Kidney glomerular epithelial cell (primary cell): ENCODE results near the gene LHX3.

Experiments
- DNase-seq: peaks from one replicate; lab custom pipeline; 2025; lab: John Stamatoyannopoulos, UW

The LHX3 gene

GRCh38 chr9:136177224-136177623 lies 27.7 kb downstream of the LHX3 start:
- DNase-seq: no peak

GRCh38 chr9:136175616-136176197 lies 29.2 kb downstream of the LHX3 start:
- DNase-seq: no peak

- no peak for DNase-seq
These were observed 29.9 kb downstream of the LHX3 start for GRCh38 chr9:136174779-136175615.

DNA sequence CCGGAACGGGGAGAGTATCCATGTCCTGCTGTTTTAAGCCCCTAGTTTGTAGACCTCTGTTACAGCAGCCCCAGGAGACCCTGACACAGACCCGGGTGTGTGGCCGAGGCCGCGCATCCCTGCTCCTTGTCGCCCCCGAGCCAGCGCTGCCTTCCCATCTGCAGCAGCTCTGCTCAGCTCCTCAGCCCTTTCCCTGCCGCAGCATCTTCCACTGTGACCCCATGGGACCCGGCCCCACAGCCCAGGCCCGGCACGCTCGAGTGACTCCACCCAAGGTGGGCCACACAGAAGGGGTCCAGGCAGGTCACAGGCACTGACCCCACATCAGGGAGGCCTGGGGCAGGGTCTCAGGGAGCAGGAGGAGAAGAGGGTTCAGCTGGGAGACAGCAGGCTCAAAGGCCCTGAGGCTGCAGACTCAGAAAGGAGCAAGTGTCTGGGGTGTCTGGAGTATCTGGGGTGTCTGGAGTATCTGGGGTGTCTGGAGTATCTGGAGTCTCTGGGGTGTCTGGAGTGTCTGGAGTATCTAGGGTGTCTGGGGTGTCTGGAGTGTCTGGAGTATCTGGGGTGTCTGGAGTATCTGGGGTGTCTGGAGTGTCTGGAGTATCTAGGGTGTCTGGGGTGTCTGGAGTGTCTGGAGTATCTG lies 31.2 kb downstream of the LHX3 start:
- DNase-seq: no peak

GRCh38 chr9:136172412-136173079 lies 32.4 kb downstream of the LHX3 start:
- DNase-seq: no peak

DNA sequence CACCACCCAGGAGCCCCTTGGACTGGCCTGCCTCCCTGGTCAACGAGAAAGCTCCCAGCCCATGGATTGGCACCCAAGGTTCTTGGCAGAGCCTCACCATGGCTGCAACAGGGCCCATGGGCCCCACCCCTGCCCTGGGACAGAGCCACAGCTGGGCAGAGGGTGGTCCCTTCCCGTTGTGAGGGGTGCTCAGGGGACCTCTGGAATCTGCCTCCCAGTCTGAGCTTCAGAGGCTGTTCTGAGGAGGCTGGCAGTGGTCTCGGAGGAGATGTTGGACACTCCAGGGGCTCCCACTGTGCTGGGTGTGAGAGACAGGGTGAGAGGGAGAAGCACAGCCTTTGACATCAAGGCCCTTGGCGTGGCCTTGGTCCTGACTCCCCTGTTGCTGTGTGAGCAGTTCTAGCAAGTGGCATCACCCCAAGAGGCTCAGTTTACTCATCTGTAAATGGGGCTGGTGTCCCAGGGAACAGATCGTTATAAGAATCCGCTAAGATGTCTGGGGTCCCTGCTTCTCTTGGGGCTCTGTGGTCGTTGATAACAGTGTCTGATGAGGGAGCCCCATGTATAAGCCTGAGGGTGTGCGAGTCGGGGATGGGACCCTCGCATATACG lies 33.0 kb downstream of the LHX3 start:
- no peak for DNase-seq

GRCh38 chr9:136171009-136171800 lies 33.7 kb downstream of the LHX3 start:
- no peak for DNase-seq

GRCh38 chr9:136170006-136170901 lies 34.7 kb downstream of the LHX3 start:
- peak; percentile 1 for DNase-seq

GRCh38 chr9:136169495-136169894 lies 35.4 kb downstream of the LHX3 start:
- no peak for DNase-seq

DNA sequence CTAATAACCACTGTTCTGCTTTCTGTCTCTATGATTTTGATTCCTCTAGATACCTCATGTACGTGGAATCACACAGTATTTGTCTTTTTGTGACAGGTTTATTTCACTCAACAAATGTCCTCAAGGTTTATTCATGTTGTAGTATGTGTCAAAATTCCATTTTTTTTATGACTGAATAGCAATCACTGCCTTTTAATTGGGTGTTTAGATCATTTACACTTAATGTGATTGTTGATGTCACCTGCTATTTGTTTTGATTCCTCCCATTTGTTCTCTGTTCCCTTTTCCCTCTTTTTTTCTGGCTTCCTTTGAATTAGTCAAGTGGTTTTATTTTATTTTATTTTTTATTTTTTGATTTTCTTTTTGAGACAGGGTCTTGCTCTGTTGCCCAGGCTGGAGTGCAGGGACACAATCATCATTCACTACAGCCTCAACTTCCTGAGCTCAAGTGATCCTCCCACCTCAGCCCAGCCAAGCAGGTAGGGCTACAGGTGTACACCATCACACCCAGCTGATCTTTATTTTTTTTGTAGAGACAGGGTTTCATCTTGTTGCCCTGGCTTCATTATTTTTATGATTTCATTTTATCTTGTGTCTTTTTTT lies 41.6 kb downstream of the LHX3 start:
- no peak for DNase-seq

DNA sequence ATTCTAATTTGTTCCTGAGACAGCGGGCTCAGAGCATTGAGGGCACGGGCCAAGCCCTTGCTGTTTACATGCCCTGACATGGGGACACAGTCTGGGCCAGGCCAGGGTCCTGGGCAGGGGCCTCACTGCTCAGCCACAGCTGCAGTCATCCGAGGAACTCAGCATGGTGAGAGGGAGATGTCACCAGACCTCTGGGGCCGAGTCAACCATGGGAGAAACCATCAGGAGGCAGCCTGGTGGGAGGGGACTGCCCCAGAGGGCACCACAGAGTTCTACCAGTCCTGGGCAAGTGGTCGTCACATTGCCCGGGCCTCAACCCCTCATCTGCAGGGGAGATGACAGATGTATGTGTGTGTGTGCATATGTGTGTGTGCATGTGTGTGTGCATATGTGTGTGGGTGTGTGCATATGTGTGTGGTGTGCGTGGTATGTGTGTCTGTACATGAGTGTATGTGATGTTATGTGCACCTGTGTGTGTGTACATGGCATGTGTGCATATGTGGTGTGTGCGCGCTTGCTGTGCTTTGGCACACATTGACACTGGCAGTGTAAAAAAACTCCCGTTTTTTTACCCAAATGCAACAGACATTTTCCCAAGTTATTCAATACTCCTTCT lies 43.8 kb downstream of the LHX3 start:
- no peak for DNase-seq

DNA sequence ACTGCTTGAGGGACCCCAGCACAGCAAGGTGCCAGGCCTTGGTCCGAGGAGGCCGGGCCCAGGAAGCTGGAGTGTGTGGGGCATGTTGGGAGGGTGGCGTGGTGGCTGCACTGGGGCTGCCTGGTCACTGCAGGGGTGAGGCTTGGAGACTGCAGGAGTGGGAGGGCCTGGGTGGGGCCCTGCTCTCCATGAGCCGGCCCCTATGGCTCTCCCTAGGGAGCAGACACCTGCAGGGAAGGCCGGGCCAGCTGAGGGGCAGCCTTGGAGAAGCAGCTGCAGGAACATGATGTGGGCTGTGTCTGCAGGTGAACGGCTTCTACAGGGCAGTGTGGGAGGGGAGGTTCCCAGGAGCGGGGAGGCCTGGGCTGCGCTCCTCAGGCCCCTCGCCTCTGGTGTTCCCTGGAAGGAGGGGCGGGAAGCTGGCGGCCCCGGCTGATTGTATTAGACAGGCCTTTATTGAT lies 44.5 kb downstream of the LHX3 start:
- DNase-seq: no peak

GRCh38 chr9:136159851-136160250 lies 45.1 kb downstream of the LHX3 start:
- DNase-seq: no peak

DNA sequence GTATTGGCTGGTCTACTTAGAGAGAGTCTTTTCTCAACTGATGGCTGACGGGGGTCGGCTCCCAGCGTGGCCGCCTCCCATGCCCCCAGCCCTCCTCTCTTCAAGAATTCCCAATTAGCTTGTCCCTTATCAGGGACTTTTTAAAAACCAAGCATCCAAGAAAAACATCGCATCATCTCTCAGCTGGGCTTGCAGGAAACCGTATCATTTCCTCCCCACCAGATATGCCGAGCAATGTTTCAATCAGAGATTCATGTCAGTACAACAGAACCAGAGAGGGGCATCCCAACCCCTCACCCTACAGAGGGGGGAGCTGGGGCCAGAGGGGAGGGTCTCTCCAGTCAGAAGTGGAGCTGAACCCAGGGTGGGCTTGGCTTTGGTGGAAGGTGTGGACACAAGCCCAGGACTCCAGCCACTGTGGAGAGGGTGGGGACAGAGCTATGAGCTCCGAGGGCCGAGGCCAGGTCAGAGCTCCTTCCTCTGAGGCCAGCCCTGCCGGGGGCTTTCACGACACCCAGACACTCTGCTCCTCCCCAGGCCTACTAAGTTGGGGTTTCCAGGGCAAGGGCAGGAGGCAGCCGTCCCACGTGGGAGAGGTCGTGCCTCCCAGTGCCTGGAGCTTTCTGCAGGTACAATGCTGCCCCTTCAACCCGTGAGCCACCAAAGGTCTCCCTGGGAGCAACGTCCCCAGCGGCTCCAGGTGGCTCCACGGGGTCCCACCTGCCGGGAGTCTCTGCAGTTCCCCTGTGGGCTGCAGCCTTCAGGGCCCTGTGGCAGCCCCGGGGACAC lies 47.3 kb downstream of the LHX3 start:
- DNase-seq: no peak

GRCh38 chr9:136156209-136157120 lies 48.5 kb downstream of the LHX3 start:
- no peak for DNase-seq

DNA sequence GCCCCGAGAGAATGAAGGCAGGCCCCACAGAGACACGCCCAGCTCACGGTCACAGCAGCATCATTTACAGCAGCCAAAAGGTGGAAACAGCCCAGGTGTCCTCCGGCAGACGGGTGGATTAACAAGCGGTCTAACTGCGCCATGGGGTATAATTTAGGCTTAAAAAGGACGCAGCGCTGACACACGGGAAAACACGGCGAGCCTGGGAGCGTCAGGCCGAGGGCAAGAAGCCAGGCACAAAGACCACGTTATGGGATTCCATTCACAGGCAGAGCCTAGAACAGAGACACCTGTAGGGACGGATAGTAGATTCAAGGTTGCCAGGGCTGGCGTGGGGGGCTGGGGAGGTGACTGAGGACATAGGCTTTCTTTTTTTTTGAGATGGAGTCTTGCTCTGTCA lies 49.4 kb downstream of the LHX3 start:
- DNase-seq: no peak

- no peak for DNase-seq
These were observed 50.0 kb downstream of the LHX3 start for GRCh38 chr9:136154943-136155342.
